ENCODE data around the gene TRIM51. TPM values are rescaled to one million over a fixed set of nuclear protein-coding genes. Genes with fewer than 3 reads are reported as not detected.

TRIM51 gene
- total RNA-seq, 1 experiment from 2014 or later = not detected

GRCh38 chr11:55914482-55914881, 31.4 kb downstream of the TRIM51 start, which contains the start of gene OR5W2:
Gene OR5W2, minus strand, starts transcription at chr11:55914582. Its CDS starts 0 bp downstream, at chr11:55914582.
- no peaks in the 10 kb centered on the region for H3K36me3 ChIP-seq (ENCODE audit: insufficient read depth, low read length, poor library complexity, severe bottlenecking)
- no TSS peak for BruUV-seq (replicated peaks)
- intact Hi-C loops (cut with micrococcal nuclease; ENCODE audit: unreplicated experiment) = no loop called here
- no peaks in the 10 kb centered on the region for H3K9me3 ChIP-seq (ENCODE audit: low read depth, low read length, poor library complexity, severe bottlenecking)
- no peak within 1 kb of the TSS for H3K27ac ChIP-seq (ENCODE audit: low read depth, low read length, poor library complexity, severe bottlenecking)
- no peak within 1 kb of the TSS for H3K4me3 ChIP-seq (ENCODE audit: low read depth, low read length, poor library complexity, severe bottlenecking)
- ChIA-PET CTCF (no interaction called here), POLR2A (ENCODE audit: low non-redundant PET) (no interaction called here)
- H3K4me1 ChIP-seq (ENCODE audit: insufficient read depth, low read length, poor library complexity, severe bottlenecking) = no peaks in the 10 kb centered on the region
- DNase-seq (ENCODE audit: low spot score) = no peak
- H3K27me3 ChIP-seq (replicated peaks; ENCODE audit: insufficient read depth, low read depth, low read length, poor library complexity) = no peaks in the 10 kb centered on the region
- TF ChIP-seq EZH2 (IDR thresholded peaks at IDR 0.05; ENCODE audit: borderline replicate concordance, low read depth, low read length, poor library complexity, severe bottlenecking) = no peak
- TF ChIP-seq, protein P1, sequence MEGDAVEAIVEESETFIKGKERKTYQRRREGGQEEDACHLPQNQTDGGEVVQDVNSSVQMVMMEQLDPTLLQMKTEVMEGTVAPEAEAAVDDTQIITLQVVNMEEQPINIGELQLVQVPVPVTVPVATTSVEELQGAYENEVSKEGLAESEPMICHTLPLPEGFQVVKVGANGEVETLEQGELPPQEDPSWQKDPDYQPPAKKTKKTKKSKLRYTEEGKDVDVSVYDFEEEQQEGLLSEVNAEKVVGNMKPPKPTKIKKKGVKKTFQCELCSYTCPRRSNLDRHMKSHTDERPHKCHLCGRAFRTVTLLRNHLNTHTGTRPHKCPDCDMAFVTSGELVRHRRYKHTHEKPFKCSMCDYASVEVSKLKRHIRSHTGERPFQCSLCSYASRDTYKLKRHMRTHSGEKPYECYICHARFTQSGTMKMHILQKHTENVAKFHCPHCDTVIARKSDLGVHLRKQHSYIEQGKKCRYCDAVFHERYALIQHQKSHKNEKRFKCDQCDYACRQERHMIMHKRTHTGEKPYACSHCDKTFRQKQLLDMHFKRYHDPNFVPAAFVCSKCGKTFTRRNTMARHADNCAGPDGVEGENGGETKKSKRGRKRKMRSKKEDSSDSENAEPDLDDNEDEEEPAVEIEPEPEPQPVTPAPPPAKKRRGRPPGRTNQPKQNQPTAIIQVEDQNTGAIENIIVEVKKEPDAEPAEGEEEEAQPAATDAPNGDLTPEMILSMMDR (conservative IDR thresholded peaks at IDR 0.05; ENCODE audit: low read depth, low read length) = no peak

GRCh38 chr11:55920537-55920936, 37.4 kb downstream of the TRIM51 start:
- intact Hi-C loops (cut with micrococcal nuclease; ENCODE audit: unreplicated experiment) = no loop called here
- DNase-seq (ENCODE audit: low spot score) = no peak
- ChIA-PET POLR2A (ENCODE audit: low non-redundant PET) (no interaction called here), CTCF (no interaction called here)
- H3K9me3 ChIP-seq (ENCODE audit: low read depth, low read length, poor library complexity, severe bottlenecking) = no peaks in the 10 kb centered on the region
- H3K27ac ChIP-seq (ENCODE audit: low read depth, low read length, poor library complexity, severe bottlenecking) = no peak overlapping the region
- BruUV-seq (replicated peaks) = no TSS peak
- no peaks in the 10 kb centered on the region for H3K4me1 ChIP-seq (ENCODE audit: insufficient read depth, low read length, poor library complexity, severe bottlenecking)
- no peak overlapping the region for H3K4me3 ChIP-seq (ENCODE audit: low read depth, low read length, poor library complexity, severe bottlenecking)
- no peaks in the 10 kb centered on the region for H3K27me3 ChIP-seq (replicated peaks; ENCODE audit: insufficient read depth, low read depth, low read length, poor library complexity)
- TF ChIP-seq EZH2 (IDR thresholded peaks at IDR 0.05; ENCODE audit: borderline replicate concordance, low read depth, low read length, poor library complexity, severe bottlenecking) = no peak
- TF ChIP-seq, protein P1 (conservative IDR thresholded peaks at IDR 0.05; ENCODE audit: low read depth, low read length) = no peak
- H3K36me3 ChIP-seq (ENCODE audit: insufficient read depth, low read length, poor library complexity, severe bottlenecking) = no peaks in the 10 kb centered on the region

DNA sequence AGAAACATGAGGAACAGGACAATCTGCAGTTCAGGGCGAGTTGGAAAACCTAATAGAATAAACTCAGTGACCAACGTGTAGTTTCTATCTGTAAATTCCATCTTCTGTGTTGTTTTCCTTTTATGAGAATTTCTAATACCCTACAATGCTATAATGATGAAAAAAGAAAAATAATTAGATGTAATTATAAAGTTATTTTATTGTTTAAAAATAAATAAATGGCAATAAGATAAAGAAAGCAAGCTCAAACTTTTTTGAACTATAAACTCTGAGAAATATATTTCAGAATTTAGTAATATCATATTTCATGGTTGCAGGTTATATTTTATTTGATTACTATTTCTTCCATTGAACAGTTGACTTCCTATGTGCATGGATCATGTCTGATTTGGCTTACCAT, 53.2 kb downstream of the TRIM51 start, which contains the start of gene OR5I1:
Gene OR5I1, minus strand, starts transcription at position 101 of the 400 bp plus-strand sequence. Its CDS starts 0 bp downstream, at position 101.
- H3K27me3 ChIP-seq (replicated peaks; ENCODE audit: insufficient read depth, low read depth, low read length, poor library complexity) = no peaks in the 10 kb centered on the region
- POLR2A ChIA-PET (ENCODE audit: low non-redundant PET) = no interaction called here
- no peak within 1 kb of the TSS for H3K27ac ChIP-seq (ENCODE audit: low read depth, low read length, poor library complexity, severe bottlenecking)
- intact Hi-C loops (cut with micrococcal nuclease; ENCODE audit: unreplicated experiment) = no loop called here
- no peak for TF ChIP-seq EZH2 (IDR thresholded peaks at IDR 0.05; ENCODE audit: borderline replicate concordance, low read depth, low read length, poor library complexity, severe bottlenecking)
- TF ChIP-seq, protein P1 (conservative IDR thresholded peaks at IDR 0.05; ENCODE audit: low read depth, low read length) = no peak
- no TSS peak for BruUV-seq (replicated peaks)
- no peak within 1 kb of the TSS for H3K4me3 ChIP-seq (ENCODE audit: low read depth, low read length, poor library complexity, severe bottlenecking)
- no peaks in the 10 kb centered on the region for H3K36me3 ChIP-seq (ENCODE audit: insufficient read depth, low read length, poor library complexity, severe bottlenecking)
- no peaks in the 10 kb centered on the region for H3K9me3 ChIP-seq (ENCODE audit: low read depth, low read length, poor library complexity, severe bottlenecking)
- CTCF ChIA-PET = no interaction called here
- DNase-seq (ENCODE audit: low spot score) = no peak
- H3K4me1 ChIP-seq (ENCODE audit: insufficient read depth, low read length, poor library complexity, severe bottlenecking) = no peaks in the 10 kb centered on the region

Other genes with a start within 250 kb of the TRIM51 start
- not detected in 2 replicates for gene OR4P4, start 248.2 kb upstream of the TRIM51 start, total RNA-seq (2021)
- not detected in 2 replicates for gene OR4S2, start 235.0 kb upstream of the TRIM51 start, total RNA-seq (2021)
- gene OR4C6, start 221.1 kb upstream of the TRIM51 start, total RNA-seq (2021) = not detected in 2 replicates
- not detected in 2 replicates for gene OR5D13, start 109.9 kb upstream of the TRIM51 start, total RNA-seq (2021)
- gene OR5D14, start 87.7 kb upstream of the TRIM51 start, total RNA-seq (2021) = not detected in 2 replicates
- gene OR5L1, start 71.9 kb upstream of the TRIM51 start, total RNA-seq (2021) = not detected in 2 replicates
- not detected in 2 replicates for gene OR5D18, start 63.7 kb upstream of the TRIM51 start, total RNA-seq (2021)
- not detected in 2 replicates for gene OR5L2, start 56.1 kb upstream of the TRIM51 start, total RNA-seq (2021)
- gene OR5D16, start 44.5 kb upstream of the TRIM51 start, total RNA-seq (2021) = not detected in 2 replicates
- not detected in 2 replicates for gene OR5W2, start 31.3 kb downstream of the TRIM51 start, total RNA-seq (2021)
- not detected in 2 replicates for gene OR5I1, start 53.1 kb downstream of the TRIM51 start, total RNA-seq (2021)
- not detected in 2 replicates for gene OR10AG1, start 86.6 kb downstream of the TRIM51 start, total RNA-seq (2021)
- not detected in 2 replicates for gene OR5F1, start 111.3 kb downstream of the TRIM51 start, total RNA-seq (2021)
- gene OR5AS1, start 144.4 kb downstream of the TRIM51 start, total RNA-seq (2021) = not detected in 2 replicates
- gene OR8I2, start 210.0 kb downstream of the TRIM51 start, total RNA-seq (2021) = not detected in 2 replicates
- not detected in 2 replicates for gene OR8H2, start 220.4 kb downstream of the TRIM51 start, total RNA-seq (2021)
- gene OR8H3, start 239.1 kb downstream of the TRIM51 start, total RNA-seq (2021) = not detected in 2 replicates